ENCODE data around the gene ACBD7.

ACBD7 gene

GRCh38 chr10:15088428-15089261, at the start of gene ACBD7:
Gene ACBD7 (minus strand): TSS chr10:15088776. CDS start chr10:15088728, 48 bp downstream.
- peak; percentile 89 for DNase-seq

DNA sequence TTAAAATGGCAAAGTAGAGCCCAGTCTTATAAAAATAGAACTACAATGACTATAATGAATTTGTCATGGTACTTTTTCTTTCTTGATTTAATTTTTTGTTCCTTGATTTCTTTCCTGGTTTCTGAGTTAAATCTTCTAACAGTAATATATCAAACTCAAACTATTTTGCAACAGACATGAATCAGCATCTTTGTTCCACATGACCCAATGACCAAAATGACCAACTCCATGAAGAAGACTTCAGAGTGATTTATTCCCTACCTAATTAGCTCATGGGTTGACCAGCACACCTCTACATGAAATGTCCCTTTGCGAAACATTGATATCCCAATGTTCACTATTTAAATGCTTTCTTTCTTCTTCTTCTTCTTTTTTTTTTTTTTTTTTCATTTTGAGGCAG, 49.1 kb upstream of the ACBD7 start:
- DNase-seq = no peak

DNA sequence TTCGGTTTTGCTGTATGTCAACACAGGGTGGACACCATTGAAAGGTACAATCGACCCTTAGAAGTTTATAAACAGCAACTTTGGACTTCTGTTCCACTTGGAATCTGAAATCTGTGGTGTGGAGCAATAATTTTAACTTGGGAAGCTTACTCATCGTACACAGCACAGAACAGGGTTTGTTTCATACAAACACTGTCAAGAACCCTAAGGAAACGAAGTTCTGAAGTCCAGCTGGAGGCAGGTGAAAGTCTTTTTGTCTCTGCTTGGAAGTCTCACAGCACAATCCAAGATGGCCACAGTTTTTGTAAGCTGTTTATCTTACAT, 48.4 kb upstream of the ACBD7 start:
- no peak for DNase-seq

- DNase-seq = no peak
Measured at GRCh38 chr10:15136129-15137035, 47.8 kb upstream of the ACBD7 start.

- no peak for DNase-seq
Measured at GRCh38 chr10:15131330-15131729, 42.8 kb upstream of the ACBD7 start.

DNA sequence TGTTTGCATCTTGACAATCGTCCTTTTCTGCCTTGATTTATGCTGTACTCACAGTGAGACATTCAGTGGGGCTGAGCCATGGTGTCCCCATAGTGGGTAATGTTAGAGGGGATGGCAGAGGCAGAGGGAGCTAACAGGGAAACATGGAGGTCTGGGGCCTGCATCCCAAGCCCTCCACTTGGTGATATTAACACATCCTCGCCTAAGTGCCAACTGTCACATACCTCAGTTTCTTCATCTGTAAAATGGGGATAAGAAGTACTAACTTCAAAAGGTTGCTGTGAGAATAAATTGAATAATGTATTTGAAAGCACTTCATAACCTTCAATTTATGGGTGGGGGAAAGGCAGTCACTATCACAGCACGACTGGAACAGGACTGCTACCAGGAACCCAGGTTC, 36.3 kb upstream of the ACBD7 start:
- no peak for DNase-seq

DNA sequence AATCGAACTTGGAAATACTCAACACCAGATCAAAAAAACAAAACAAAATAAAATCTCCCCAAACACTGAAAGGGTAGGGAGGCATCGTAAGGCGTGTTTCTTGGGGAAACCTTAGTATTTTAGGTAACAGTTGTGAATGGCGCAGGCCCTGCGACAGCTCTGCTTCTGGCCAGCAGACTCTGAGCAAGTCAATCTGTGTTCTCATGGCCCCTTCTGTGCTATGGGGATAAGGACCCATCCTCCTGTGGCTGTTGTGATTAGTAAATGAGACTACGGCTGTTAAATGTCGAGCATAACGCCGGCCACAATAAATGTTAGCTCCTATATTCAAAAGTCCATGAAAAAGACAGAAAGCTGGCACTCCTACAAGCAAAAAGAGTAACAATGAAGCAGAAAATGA, 35.6 kb upstream of the ACBD7 start:
- DNase-seq = no peak

DNA sequence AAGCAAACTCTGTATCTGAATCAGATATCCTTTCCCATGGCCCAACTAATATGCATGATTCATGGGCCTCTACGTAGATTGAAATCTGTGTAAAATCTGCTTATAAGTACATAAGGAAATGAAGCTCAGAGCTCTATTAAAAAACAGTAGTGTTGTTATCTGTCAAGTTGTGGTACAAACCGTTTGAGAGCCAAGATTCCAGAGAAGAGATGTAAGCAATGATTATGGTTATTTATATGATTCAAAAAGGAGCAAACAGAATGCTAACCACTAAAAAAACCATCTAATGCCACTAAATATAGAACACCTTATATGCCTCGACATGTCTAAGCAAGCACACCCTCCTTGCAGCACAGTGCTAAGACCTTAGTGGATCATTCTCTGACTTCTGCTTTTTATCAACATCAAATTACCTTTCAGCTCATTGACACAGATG, 35.2 kb upstream of the ACBD7 start:
- DNase-seq = no peak

DNA sequence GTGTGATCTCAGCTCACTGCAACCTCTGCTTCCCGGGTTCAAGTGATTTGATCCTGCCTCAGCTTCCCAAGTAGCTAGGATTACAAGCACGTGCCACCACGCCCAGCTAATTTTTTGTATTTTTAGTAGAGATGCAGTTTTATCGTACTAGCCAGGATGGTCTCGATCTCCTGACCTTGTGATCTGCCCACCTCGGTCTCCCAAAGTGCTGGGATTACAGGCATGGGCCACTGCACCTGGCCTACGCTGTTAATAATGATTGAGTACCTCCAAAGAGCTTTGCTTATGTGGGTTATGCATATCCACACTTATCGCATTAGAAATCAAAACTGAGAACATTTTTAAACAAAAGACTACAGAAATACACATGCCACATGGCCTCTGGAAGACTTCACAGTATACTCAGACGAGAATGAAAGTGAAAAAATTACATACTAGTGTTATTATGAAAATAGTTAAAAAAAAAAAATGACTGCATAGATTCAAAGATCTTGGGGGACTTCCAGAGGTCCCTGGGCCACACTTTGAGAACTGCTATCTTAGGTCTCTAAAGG, 34.0 kb upstream of the ACBD7 start:
- no peak for DNase-seq

DNA sequence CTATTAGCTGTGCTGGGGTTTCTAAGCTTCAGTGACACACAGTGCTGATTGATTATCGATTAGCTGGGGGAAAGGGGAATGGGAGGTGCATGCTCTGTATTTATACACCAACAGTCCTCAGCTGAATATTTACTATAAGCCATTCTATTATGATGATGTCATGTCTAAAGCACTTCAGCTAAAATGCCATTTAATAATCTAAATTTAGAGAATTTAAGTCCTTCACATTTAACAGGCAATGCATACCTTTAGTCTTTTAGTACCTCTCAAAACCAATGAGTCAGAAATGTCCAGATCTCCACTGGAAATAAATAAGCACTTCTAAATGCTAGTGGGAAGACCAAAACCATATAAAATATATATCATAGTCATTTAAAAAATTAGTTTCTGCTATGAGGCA, 33.1 kb upstream of the ACBD7 start:
- DNase-seq = no peak

GRCh38 chr10:15120523-15120922, 31.9 kb upstream of the ACBD7 start:
- no peak for DNase-seq

DNA sequence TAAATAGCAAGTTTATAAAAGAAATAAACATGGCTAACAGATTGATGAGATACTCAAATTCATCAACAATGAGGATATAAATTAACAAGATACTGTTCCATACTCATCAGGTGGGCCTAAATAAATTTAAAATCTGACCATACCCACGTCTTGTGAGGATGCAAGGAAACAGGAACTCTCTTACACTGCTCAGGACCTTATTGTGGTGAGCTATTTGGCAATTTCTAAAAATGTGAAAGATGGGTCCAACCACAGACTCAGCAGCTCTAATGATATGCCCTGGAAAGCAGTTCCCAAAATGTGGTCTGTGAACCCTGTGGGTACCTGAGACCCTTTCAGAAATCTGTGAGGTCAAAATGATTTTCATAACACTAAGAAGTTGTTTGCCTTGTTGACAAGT, 30.0 kb upstream of the ACBD7 start:
- no peak for DNase-seq

DNA sequence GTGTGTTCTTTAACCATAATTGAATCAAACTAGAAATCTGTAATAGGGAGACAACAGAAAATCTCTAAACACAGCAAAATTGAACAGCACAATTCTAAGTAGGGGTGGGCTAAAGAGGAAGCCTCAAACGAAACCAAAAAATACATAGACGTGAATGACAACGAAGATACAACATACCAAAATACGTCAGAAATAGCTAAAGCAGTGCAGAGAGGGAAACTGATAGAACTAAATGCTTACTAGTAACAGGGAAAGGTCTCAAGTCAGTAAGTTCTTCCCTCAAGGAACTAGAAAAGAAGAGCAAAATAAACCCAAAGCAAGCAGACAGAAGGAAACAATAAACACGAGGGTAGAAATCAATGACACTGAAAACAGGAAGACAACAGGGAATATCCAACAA, 27.6 kb upstream of the ACBD7 start:
- DNase-seq = no peak

DNA sequence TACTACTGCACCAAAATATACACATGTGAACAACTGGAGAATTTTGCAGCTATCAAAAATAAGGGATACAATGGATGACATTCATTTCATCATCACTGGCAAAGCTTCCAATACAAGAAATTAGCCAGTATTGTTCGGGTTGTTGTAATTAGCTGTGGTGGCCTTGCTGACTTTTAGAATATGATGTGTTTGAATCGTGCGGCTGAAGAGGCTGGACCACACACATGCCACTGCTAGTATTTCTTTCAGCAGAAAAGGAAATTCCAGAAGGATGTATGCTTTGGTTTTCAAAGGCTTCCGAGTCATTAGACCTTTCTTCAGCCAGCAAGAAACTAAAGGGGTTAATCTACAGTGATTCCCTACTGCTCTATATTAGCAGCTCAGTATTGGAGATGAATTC, 25.2 kb upstream of the ACBD7 start:
- DNase-seq = no peak

DNA sequence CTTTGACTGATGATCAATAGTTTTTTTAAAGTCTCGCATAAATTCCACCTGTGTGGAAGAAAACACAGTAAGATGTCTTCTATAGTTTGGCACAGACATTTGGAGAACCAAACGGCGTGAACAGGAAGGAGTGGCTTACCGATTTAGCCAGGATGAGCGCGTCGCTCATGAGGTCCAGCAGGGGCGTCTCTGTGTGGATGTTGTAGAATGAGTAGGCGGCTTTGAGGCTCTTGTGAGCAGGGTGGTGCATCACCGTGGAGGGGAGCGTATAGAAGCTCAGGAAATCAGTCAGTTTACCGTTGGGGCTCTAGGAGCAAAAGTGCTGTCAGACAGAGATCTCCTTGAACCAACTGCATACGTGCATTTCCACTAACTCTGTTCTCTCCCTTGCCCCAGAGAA, 24.1 kb upstream of the ACBD7 start:
- DNase-seq = peak; percentile 29

- peak; percentile 78 for DNase-seq
Measured at GRCh38 chr10:15106352-15107013, 17.9 kb upstream of the ACBD7 start.

DNA sequence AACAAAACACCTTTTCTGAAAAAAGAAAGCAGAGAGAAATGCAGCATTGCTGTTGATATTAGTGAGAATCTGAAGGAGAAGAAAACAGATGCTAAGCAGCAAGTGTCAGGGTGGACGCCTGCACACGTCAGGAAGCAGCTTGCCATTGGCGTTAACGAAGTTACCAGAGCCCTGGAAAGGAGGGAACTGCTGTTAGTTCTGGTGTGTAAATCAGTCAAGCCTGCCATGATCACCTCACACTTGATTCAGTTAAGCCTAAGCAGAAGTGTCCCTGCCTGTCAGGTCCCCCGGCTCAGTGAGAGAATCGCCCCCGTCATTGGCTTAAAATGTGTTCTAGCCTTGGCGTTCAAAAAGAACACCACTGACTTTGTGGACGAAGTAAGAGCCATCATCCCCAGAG, 14.9 kb upstream of the ACBD7 start:
- DNase-seq = no peak

GRCh38 chr10:15099886-15100285, 11.3 kb upstream of the ACBD7 start:
- DNase-seq = no peak

- DNase-seq = peak; percentile 98
Measured at GRCh38 chr10:15097011-15097812, 8.6 kb upstream of the ACBD7 start, which contains the start of gene RPP38. Gene RPP38 (plus strand): TSS chr10:15097355. CDS start chr10:15103315, 5,960 bp downstream.

GRCh38 chr10:15096661-15097010, 8.1 kb upstream of the ACBD7 start:
- no peak for DNase-seq

DNA sequence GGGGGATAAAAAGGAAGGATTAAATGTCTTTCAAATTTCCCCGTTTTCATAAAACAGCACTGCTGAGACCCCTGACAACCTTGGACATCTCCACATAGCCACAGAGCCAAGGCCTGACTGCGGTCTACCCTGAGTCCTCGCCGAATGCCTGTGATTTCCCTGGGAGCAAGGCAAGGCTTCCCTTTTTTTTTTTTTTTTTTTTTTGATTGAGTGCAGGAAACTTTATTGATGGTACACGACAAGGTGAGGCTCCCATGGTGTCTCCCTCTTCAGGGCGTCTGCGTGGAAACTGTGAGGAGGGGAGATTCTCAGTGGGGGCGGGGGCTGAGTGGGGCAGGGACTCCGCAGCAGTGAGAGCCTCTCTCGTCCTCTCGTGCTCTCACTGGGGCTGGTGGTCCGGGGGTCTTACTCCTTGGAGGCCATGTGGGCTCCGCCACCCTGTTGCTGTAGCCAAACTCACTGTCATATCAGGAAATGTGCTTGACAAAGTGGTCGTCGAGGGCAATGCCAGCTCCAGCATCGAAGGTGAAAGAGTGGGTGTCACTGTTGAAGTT, 4.4 kb upstream of the ACBD7 start:
- DNase-seq = no peak

DNA sequence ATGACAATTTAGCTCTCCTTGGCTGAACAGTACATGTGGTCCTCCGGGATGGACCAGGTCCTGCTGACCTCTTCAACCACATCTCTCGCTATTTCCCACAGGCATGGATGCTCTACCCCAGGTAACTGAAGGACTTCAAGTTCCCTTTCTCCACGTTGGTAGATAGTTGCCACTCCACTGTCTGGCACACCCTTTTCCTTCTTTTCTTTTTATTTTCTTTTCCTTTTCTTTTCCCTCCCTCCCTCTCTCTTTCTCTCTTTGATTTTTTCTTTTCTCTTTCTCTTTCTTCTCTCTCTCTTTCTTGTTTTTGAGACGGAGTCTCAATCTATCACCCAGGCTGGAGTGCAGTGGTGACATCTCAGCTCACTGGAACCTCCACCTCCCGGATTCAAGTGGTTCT, 2.8 kb upstream of the ACBD7 start:
- DNase-seq = no peak

Data from stimulated activated CD4-positive, alpha-beta T cell treated with anti-CD3 and anti-CD28 coated beads, Interleukin-15, amount 100 ng/mL, for 24 hours (primary cell).